ENCODE measurements around the gene RNF40.

RNF40 gene

DNA sequence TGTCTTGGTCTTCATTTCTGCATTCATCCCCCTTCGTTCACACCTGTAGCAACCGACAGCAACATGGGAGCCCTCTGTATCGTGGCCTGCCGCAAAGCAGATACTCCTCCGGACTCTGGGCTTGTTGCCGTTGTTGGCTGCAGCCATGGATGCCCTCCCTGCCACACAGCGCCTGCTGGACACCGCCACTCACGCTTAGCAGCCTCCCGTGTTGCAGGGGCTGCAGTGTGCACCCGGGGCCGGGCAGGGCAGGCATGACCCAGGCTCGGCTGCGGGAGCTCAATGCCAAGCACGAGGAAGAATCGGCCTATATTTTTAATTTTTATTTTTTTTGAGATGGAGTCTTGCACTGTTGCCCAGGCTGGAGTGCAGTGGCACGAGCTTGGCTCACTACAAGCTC lies 59.8 kb downstream of the RNF40 start:
- no peak for DNase-seq
